ENCODE data around the gene ROPN1L.

DNA sequence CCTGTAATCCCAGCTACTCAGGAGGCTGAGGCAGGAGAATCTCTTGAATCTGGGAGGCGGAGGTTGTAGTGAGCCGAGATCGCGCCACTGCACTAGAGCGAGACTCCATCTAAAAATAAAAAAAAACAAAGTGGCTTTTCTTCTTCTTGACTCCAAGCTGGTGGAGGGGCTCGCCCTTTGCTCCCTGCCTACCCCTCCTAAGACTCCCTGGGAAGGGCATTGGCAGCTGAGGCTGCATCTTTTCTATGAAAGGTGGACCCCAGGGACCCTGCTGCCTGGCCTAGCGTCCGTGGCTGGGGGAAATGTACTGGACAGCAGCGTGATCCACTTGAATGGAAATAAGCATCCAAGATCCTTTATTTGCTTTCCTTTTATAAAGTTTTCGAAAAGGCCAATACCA is 24.0 kb downstream of the ROPN1L start:
- TF ChIP-seq, protein P1, sequence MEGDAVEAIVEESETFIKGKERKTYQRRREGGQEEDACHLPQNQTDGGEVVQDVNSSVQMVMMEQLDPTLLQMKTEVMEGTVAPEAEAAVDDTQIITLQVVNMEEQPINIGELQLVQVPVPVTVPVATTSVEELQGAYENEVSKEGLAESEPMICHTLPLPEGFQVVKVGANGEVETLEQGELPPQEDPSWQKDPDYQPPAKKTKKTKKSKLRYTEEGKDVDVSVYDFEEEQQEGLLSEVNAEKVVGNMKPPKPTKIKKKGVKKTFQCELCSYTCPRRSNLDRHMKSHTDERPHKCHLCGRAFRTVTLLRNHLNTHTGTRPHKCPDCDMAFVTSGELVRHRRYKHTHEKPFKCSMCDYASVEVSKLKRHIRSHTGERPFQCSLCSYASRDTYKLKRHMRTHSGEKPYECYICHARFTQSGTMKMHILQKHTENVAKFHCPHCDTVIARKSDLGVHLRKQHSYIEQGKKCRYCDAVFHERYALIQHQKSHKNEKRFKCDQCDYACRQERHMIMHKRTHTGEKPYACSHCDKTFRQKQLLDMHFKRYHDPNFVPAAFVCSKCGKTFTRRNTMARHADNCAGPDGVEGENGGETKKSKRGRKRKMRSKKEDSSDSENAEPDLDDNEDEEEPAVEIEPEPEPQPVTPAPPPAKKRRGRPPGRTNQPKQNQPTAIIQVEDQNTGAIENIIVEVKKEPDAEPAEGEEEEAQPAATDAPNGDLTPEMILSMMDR (IDR thresholded peaks at IDR 0.05) = no peak
- TF ChIP-seq POLR2A (IDR thresholded peaks at IDR 0.05) = no peak
